HG02610 (cell line): ENCODE data around the gene PMEPA1.

Experiments
- ATAC-seq: cut with Tn5 transposase; IDR thresholded peaks from one replicate; pipeline ENCODE4 v1.9.1; 2021; ENCODE audit warnings: mild to moderate bottlenecking, moderate library complexity; ENCODE audit not compliant: unreplicated experiment

The PMEPA1 gene

GRCh38 chr20:57695940-57696339 lies 13.9 kb downstream of the PMEPA1 start:
- ATAC-seq, result no peak

- ATAC-seq, result no peak
Measured at GRCh38 chr20:57695012-57695411, 14.8 kb downstream of the PMEPA1 start.

DNA sequence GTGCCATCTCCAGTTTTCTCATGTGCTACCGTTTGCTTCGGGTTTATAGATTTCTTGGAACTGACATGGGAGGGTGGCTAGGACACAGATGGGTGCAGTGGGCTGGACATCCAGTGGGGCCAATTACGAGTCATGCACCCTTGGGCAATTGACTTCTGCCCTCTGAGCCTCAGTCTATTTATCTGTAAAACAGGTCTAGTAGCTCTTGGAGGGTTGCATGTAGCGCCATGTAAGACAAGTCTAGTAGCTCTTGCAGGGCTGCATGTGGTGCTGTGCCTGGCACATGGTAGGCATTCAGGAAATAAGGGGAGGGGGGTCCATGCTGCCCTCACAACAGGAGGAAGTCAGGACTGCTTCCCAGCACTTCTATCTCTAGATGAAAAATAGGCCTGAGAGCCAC lies 15.3 kb downstream of the PMEPA1 start:
- no peak for ATAC-seq

DNA sequence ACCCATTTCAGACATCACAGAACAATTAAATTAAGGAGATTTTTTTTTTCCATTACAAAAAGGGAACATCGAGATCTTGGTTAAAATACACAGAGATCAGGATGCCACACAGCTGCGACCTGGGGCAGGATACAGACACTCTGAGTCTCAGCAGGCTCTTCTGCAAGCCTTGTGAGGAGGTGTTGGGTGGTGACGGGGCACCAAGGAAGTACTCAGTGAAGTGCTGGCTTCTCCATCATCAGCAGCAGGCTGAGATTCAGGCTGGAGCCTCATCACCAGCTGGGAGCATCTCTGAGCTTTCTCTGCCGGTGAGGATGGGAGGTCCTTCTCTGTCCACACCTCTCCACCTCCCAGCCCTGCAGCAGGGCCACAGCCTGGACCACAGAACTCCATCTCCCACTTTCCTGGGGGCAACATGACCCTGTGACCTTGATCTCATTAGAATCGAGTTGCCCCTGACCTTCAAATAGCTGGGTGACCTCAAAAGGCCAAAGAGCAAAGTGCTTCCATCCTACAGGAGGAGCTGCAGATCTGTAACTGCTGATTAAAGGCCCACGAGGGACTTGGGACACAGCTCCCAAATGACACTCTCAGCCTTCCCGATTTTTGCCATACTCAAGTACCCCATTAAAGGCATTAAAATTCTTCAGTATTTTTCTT lies 16.0 kb downstream of the PMEPA1 start:
- no peak for ATAC-seq

- no peak for ATAC-seq
Measured at GRCh38 chr20:57693002-57693582, 16.7 kb downstream of the PMEPA1 start.

DNA sequence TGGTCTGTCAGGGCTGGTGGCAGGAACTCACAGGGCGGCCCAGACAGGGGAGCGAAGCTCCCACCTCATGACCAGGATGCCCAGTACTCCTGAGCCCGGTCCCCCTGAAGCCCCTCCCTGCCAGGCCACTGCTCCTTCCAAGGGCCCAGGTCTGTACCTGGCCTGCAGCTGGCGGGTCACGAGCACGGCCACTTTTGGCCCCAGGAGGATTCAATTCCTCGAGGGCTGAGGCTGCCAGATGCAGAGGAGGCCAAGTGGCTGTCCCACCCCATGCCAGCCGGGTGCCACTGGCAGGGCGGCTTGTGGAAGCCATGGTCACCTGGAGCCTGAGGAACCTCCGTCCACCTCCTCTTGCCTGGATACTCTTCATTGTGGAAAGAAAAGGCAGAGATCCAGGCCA lies 17.4 kb downstream of the PMEPA1 start:
- ATAC-seq, result no peak

- no peak for ATAC-seq
Measured at GRCh38 chr20:57691699-57692098, 18.1 kb downstream of the PMEPA1 start.

- ATAC-seq, result no peak
Measured at GRCh38 chr20:57690525-57690924, 19.3 kb downstream of the PMEPA1 start.

GRCh38 chr20:57689745-57690481 lies 19.9 kb downstream of the PMEPA1 start:
- no peak for ATAC-seq

GRCh38 chr20:57688864-57689263 lies 21.0 kb downstream of the PMEPA1 start:
- ATAC-seq, result no peak

DNA sequence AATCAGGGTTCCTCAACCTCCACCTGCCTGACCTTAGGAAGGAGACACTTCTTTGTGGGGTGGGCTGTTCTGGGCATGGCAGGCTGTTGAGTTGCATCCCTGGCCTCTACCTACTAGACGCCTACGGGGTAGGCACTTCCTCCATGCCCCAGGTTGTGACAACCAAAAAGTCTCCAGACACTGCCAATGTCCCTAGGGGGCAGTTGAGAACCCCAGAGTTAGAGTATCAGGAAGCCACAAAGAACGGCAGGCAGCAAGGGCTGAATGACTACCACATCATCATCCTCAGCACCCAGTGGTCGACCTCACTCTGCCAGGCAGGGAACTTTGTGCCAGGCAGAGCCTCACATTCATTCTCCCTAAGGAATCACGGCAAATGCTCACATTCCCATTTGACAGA lies 21.5 kb downstream of the PMEPA1 start:
- ATAC-seq, result no peak

GRCh38 chr20:57686931-57687652 lies 22.7 kb downstream of the PMEPA1 start:
- ATAC-seq, result peak; percentile 44

DNA sequence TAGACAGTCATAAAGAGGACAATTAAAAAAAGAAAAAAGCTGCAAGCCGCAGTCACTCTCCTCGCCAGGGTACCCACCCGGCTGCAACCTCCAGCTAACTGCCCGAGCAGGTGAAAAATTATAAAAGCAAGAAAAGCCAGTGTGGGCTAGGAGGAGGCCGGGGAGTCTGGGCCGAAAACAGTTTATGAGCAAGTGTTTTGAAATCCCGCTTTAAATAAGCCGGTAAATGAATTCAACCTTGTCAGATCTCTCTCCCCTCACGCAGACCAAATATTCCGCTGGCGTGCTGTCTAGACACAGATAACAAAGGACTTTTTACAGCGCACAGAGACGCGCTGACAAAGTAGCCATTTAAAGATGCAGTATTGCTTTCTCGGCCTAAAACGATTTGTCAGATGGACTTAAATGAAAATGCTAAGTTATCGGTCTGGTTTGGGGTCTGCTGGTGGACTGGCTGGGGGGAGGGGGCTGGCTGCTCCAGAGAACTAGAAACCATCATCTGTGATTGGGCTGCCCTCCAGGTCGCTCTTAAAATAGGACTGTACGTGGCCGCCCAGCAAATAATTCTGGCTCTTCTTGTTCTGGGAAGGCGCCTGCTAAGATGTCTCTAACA lies 24.6 kb downstream of the PMEPA1 start:
- ATAC-seq, result no peak

DNA sequence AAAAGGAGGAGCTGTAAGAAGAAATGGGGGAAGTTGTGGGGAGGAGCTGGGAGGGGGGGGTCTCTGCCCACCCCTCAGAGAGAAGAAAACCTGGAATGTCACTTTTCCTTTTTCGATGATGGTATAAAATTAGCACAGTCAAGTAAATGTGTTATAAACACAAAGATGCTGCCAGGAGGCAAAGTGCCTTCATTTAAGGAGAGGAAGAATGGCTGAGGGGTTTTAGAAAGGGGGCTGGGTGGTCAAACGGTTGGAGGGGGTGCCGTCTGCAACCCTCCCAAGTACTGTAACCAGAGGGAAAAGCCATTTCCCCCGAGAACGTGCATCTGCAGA lies 25.0 kb downstream of the PMEPA1 start:
- no peak for ATAC-seq

GRCh38 chr20:57683881-57684807 lies 25.7 kb downstream of the PMEPA1 start:
- no peak for ATAC-seq

GRCh38 chr20:57683287-57683686 lies 26.5 kb downstream of the PMEPA1 start:
- no peak for ATAC-seq

GRCh38 chr20:57682184-57683101 lies 27.4 kb downstream of the PMEPA1 start:
- peak; percentile 28 for ATAC-seq

DNA sequence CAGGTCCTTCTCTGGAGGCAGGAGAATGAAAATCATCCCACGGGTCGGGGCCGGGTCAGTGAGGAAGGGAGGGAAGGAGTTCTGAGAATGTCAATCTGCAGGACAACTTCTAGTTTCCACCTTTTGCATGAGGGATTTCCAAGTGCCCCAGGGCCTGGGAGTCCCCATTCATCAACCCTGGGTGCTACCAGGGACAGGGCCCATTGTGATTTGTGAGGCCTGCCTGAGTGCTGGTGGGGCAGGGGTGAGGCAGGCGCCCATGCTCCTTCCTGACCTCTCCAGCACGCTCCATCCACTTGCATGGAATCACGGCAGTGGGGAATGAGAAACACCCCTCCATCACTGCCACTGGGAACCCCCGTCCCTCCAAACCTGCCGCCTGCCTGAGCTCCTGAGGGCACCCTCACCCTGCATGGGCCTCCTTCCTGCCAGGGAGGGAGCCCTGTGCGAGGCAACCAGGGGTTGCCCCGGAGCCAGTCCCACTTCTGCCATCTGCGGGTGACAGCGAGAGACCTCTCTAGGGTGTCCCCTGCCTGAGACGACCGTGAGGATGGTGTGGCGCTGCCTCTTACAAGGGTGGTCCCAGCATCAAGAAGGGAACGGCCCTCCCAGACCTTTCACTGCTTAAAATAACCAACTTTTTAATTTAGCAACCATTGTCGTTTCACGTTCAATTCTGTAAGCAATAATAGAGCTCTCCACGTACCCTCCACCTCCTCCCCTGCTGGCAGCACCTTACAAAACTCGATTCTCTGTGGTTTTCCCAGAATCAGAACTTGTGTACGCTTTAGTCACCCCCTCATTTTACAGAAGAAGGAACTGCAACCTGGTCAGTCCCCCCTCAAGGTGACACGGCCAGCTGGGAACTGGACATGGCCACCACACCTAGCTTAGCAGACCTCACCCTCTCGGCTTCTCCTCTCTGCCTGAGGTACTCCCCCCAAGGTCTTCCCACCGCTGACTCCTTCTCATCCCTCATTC lies 28.6 kb downstream of the PMEPA1 start:
- no peak for ATAC-seq
